ENCODE measurements around the gene CIRBP.

Gene CIRBP

GRCh38 chr19:1231729-1232637, 37.1 kb upstream of the CIRBP start:
- FAIRE-seq (no peak), DNase-seq (ENCODE audit: insufficient read length, low spot score) (no peak)
- TF ChIP-seq CTCF (IDR thresholded peaks at IDR 0.05; ENCODE audit: insufficient read depth, missing control alignments), result no peak

GRCh38 chr19:1232652-1233072, 36.5 kb upstream of the CIRBP start:
- TF ChIP-seq CTCF (IDR thresholded peaks at IDR 0.05; ENCODE audit: insufficient read depth, missing control alignments), result no peak
- DNase-seq (ENCODE audit: insufficient read length, low spot score), result no peak

GRCh38 chr19:1233115-1233667, 35.9 kb upstream of the CIRBP start:
- no peak for FAIRE-seq
- DNase-seq (ENCODE audit: insufficient read length, low spot score), result no peak
- TF ChIP-seq CTCF (IDR thresholded peaks at IDR 0.05; ENCODE audit: insufficient read depth, missing control alignments), result no peak

More at GRCh38 chr19:1232652-1233072, 36.5 kb upstream of the CIRBP start:
- FAIRE-seq, result no peak

- no peak for FAIRE-seq
- no peak for DNase-seq (ENCODE audit: insufficient read length, low spot score)
- TF ChIP-seq CTCF (IDR thresholded peaks at IDR 0.05; ENCODE audit: insufficient read depth, missing control alignments), result no peak
Measured at GRCh38 chr19:1234051-1234954, 34.8 kb upstream of the CIRBP start.

- no peak for TF ChIP-seq CTCF (IDR thresholded peaks at IDR 0.05; ENCODE audit: insufficient read depth, missing control alignments)
- no peak for FAIRE-seq
- DNase-seq (ENCODE audit: insufficient read length, low spot score), result no peak
Measured at GRCh38 chr19:1234955-1235380, 34.2 kb upstream of the CIRBP start.

GRCh38 chr19:1235625-1236538, 33.2 kb upstream of the CIRBP start:
- no peak for FAIRE-seq
- DNase-seq (ENCODE audit: insufficient read length, low spot score), result no peak
- no peak for TF ChIP-seq CTCF (IDR thresholded peaks at IDR 0.05; ENCODE audit: insufficient read depth, missing control alignments)
